ENCODE results near the gene NRXN3. TPM values are rescaled to one million over a fixed set of nuclear protein-coding genes. Genes with fewer than 3 reads are reported as not detected.

The NRXN3 gene
- total and polyA plus RNA-seq, 2 of the 4 experiments (the other 2 are of a cell fraction) = 4.8 to 25.1 TPM

GRCh38 chr14:79437951-79438350, 1267.8 kb downstream of the NRXN3 start:
- Histone ChIP-seq H2BK5ac (ENCODE audit: low read depth, low read length, poor library complexity, severe bottlenecking) (no peak overlapping the region), H3K4me2 (ENCODE audit: low read depth, low read length) (no peak overlapping the region), H3K4ac (ENCODE audit: low read depth, low read length) (no peak overlapping the region), H3K36me3 (ENCODE audit: control insufficient read depth, insufficient read depth, low read length) (no peaks in the 10 kb centered on the region; the same call in 1 of the 2 replicates), H3K27ac (ENCODE audit: insufficient read depth, low read length) (no peak overlapping the region), H3K4me1 (ENCODE audit: control insufficient read depth, insufficient read depth, low read length) (peaks cover 3% of the 10 kb centered on the region; the same call in 1 of the 2 replicates), H3K23ac (ENCODE audit: low read depth, low read length) (no peak overlapping the region), H3K14ac (replicated peaks; ENCODE audit: low read depth, low read length) (no peak overlapping the region), H2AK9ac (replicated peaks; ENCODE audit: low read depth, low read length, poor library complexity) (no peak overlapping the region), H3K9ac (ENCODE audit: low read depth, low read length) (no peak overlapping the region), H3K4me3 (ENCODE audit: insufficient read depth, low read depth, low read length) (no peak overlapping the region), H4K8ac (ENCODE audit: low read depth in 2 of 2, low read length in 2 of 2) (no peak overlapping the region), H4K20me1 (ENCODE audit: insufficient read depth, low read length) (no peaks in the 10 kb centered on the region), H3K9me1 (ENCODE audit: insufficient read depth, low read length) (no peaks in the 10 kb centered on the region), H4K91ac (ENCODE audit: insufficient read depth, low read depth, low read length) (no peak overlapping the region), H2BK15ac (ENCODE audit: low read depth, low read length) (no peak overlapping the region), H3K18ac (ENCODE audit: low read depth, low read length) (no peak overlapping the region), H3K27me3 (ENCODE audit: control insufficient read depth, insufficient read depth, low read length) (no peaks in the 10 kb centered on the region), H3K79me1 (ENCODE audit: low read depth in 1 of 2, low read length in 2 of 2) (peaks cover 0 to 3% of the 10 kb centered on the region in 2 experiments; a peak in 1 of 4 replicates), H2BK20ac (ENCODE audit: low read depth, low read length) (no peak overlapping the region), H2AFZ (replicated peaks; ENCODE audit: low read length, poor library complexity) (peak overlapping the region; percentile 10), H2AK5ac (ENCODE audit: low read depth, low read length) (no peak overlapping the region), H3K56ac (ENCODE audit: extremely low read depth, insufficient read depth, low read length) (no peak overlapping the region), H4K5ac (ENCODE audit: low read depth, low read length) (no peak overlapping the region), H2BK120ac (ENCODE audit: low read depth, low read length) (no peak overlapping the region), H3K9me3 (ENCODE audit: control insufficient read depth, insufficient read depth, low read length) (no peaks in the 10 kb centered on the region)
- TF ChIP-seq SMC3 (IDR thresholded peaks at IDR 0.05; ENCODE audit: low read depth, low read length) = no peak
- TF ChIP-seq ELK1 (IDR thresholded peaks at IDR 0.05; ENCODE audit: borderline replicate concordance, low read depth, low read length) = no peak
- TF ChIP-seq RCOR1 (IDR thresholded peaks at IDR 0.05; ENCODE audit: insufficient replicate concordance, low read length) = no peak
- TF ChIP-seq BHLHE40 (IDR thresholded peaks at IDR 0.05; ENCODE audit: low read depth, low read length) = no peak
- TF ChIP-seq CEBPB (IDR thresholded peaks at IDR 0.05; ENCODE audit: low read depth, low read length) = no peak
- TF ChIP-seq MAZ (IDR thresholded peaks at IDR 0.05; ENCODE audit: borderline replicate concordance, low read depth, low read length) = no peak
- no peak for TF ChIP-seq FOS (IDR thresholded peaks at IDR 0.05; ENCODE audit: low read depth, low read length)
- TF ChIP-seq MXI1 (IDR thresholded peaks at IDR 0.05; ENCODE audit: borderline replicate concordance, low read depth, low read length) = no peak
- TF ChIP-seq, protein P1, sequence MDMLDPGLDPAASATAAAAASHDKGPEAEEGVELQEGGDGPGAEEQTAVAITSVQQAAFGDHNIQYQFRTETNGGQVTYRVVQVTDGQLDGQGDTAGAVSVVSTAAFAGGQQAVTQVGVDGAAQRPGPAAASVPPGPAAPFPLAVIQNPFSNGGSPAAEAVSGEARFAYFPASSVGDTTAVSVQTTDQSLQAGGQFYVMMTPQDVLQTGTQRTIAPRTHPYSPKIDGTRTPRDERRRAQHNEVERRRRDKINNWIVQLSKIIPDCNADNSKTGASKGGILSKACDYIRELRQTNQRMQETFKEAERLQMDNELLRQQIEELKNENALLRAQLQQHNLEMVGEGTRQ (IDR thresholded peaks at IDR 0.05; ENCODE audit: low read depth, low read length) = no peak
- no peak for TF ChIP-seq RFX5 (IDR thresholded peaks at IDR 0.05; ENCODE audit: low read depth, low read length)
- no peak for TF ChIP-seq CHD1 (IDR thresholded peaks at IDR 0.05; ENCODE audit: low read depth, low read length)
- TF ChIP-seq MAFK (IDR thresholded peaks at IDR 0.05; ENCODE audit: low read depth, low read length) = no peak
- TF ChIP-seq NFE2L2 (IDR thresholded peaks at IDR 0.05; ENCODE audit: low read depth, low read length) = no peak
- TF ChIP-seq, protein P2, sequence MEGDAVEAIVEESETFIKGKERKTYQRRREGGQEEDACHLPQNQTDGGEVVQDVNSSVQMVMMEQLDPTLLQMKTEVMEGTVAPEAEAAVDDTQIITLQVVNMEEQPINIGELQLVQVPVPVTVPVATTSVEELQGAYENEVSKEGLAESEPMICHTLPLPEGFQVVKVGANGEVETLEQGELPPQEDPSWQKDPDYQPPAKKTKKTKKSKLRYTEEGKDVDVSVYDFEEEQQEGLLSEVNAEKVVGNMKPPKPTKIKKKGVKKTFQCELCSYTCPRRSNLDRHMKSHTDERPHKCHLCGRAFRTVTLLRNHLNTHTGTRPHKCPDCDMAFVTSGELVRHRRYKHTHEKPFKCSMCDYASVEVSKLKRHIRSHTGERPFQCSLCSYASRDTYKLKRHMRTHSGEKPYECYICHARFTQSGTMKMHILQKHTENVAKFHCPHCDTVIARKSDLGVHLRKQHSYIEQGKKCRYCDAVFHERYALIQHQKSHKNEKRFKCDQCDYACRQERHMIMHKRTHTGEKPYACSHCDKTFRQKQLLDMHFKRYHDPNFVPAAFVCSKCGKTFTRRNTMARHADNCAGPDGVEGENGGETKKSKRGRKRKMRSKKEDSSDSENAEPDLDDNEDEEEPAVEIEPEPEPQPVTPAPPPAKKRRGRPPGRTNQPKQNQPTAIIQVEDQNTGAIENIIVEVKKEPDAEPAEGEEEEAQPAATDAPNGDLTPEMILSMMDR (conservative IDR thresholded peaks at IDR 0.05; ENCODE audit: low read depth, low read length) = no peak
- CTCF ChIA-PET = no interaction called here
- 100% methylated on average over 3 of the region's 7 CpGs; no CpG with 5 or more reads in 1 of the 2 experiments for WGBS, 2 experiments (ENCODE audit: extremely low coverage in 2 of 2, insufficient read length in 1 of 2)
- POLR2A ChIA-PET (ENCODE audit: unreplicated experiment) = no interaction called here
- in situ Hi-C loops (cut with MboI; ENCODE audit: low sequenced_read_pairs) = no loop called here
- no peak for ATAC-seq (ENCODE audit: low read depth)
- dilution Hi-C loops (cut with HindIII; ENCODE audit: low sequenced_read_pairs, unreplicated experiment) = no loop called here
- DNase-seq = no peak
- no TSS peak for BruUV-seq (replicated peaks)
- intact Hi-C loops (cut with micrococcal nuclease) = no loop called here

Data from IMR-90 (cell line).